T-helper 1 cell treated with Interleukin-12 subunit alpha and Interleukin-12 subunit beta and Interleukin-4 antibody, amounts not matched to agents 30 μg/mL and 1 μg/mL, for 36 hours (primary cell): ENCODE measurements around the gene KIF4B.
"Not testable (repeated sequence)": the region's sequence is repeated elsewhere in the genome, so short reads cannot be mapped to it uniquely, and the experiment has no call there.

Experiments used
- H3K27ac Mint-ChIP-seq: one replicate; pipeline ENCODE4 v1.8.0; 2021; ENCODE audit warnings: mild to moderate bottlenecking, mixed read lengths
- H3K27me3 Mint-ChIP-seq: one replicate; pipeline ENCODE4 v1.8.0; 2021; ENCODE audit warnings: low read depth, mixed read lengths
- H3K36me3 Mint-ChIP-seq: one replicate; pipeline ENCODE4 v1.8.0; 2021; ENCODE audit warnings: low read depth, mixed read lengths
- H3K4me1 Mint-ChIP-seq: one replicate; pipeline ENCODE4 v1.8.0; 2021; ENCODE audit warnings: low read depth, mixed read lengths
- H3K4me3 Mint-ChIP-seq: one replicate; pipeline ENCODE4 v1.8.0; 2021; ENCODE audit warnings: mild to moderate bottlenecking, moderate library complexity, mixed read lengths
- H3K9me3 Mint-ChIP-seq: one replicate; pipeline ENCODE4 v1.8.0; 2021; ENCODE audit warnings: mixed read lengths

Gene KIF4B

GRCh38 chr5:155023320-155023719 is 9.8 kb downstream of the KIF4B start:
- Mint-ChIP-seq H3K9me3 (peaks cover 2% of the 10 kb centered on the region), H3K27me3 (peaks cover 7% of the 10 kb centered on the region), H3K27ac (no peak overlapping the region), H3K4me3 (no peak overlapping the region), H3K4me1 (no peaks in the 10 kb centered on the region), H3K36me3 (no peaks in the 10 kb centered on the region)

DNA sequence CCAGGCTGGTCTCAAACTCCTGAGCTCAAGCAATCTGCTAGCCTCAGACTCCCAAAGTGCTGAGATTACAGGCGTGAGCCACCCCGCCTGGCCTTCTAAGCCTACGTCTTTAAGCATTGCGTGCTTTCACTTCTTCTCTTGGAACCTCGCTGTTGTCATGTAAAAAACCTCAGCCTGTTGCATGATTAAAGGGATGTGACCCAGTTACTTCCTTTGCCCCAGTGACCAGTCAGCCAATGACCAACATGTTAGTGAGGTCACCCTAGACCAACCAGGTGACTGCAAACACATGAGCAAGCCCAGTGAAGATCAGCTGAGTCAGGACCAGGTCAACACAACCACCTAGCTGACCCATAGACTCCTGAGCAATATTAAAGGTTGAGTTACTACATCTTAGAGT is 10.5 kb downstream of the KIF4B start:
- H3K4me3 Mint-ChIP-seq, result no peak overlapping the region
- peaks cover 4% of the 10 kb centered on the region for H3K9me3 Mint-ChIP-seq
- no peaks in the 10 kb centered on the region for H3K36me3 Mint-ChIP-seq
- H3K27ac Mint-ChIP-seq, result no peak overlapping the region
- peaks cover 7% of the 10 kb centered on the region for H3K27me3 Mint-ChIP-seq
- H3K4me1 Mint-ChIP-seq, result no peaks in the 10 kb centered on the region

- Mint-ChIP-seq H3K36me3 (no peaks in the 10 kb centered on the region), H3K4me1 (no peaks in the 10 kb centered on the region), H3K27ac (no peak overlapping the region), H3K9me3 (peaks cover 4% of the 10 kb centered on the region), H3K27me3 (peaks cover 7% of the 10 kb centered on the region), H3K4me3 (no peak overlapping the region)
Measured at GRCh38 chr5:155025895-155026294, 12.3 kb downstream of the KIF4B start.

DNA sequence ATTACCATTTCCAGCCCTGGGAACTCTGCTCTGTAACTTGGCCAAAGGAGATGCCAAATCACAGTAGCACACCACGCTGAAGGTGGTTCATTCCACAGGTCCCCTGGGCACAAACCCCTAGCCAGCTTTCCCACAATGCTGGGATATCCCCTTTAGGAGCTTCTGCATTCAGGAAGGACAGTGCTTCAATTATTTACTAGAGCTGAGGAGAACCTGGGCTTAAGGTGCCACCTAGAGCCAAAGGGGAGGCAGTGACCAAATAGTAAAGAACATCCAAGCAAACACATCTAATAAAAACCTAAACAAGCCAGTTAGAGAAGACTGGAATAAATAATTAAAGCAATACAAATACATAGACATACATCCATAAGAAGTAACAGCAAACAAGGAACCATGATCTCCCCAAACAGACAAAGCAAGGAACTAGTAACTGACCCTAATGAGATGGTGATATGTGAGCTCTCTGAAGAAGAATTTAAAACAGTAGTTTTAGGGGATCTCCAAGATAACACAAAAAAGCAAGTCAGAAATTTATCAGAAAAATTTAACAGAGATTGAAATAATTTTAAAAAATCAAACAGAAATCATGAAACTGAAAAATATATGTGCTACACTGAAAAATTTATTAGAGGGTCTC is 14.6 kb downstream of the KIF4B start:
- H3K27me3 Mint-ChIP-seq, result peaks cover 3% of the 10 kb centered on the region
- H3K4me1 Mint-ChIP-seq, result no peaks in the 10 kb centered on the region
- H3K27ac Mint-ChIP-seq, result no peak overlapping the region
- H3K9me3 Mint-ChIP-seq, result peaks cover 4% of the 10 kb centered on the region
- H3K36me3 Mint-ChIP-seq, result no peaks in the 10 kb centered on the region
- no peak overlapping the region for H3K4me3 Mint-ChIP-seq

- H3K27ac Mint-ChIP-seq, result no peak overlapping the region
- H3K36me3 Mint-ChIP-seq, result no peaks in the 10 kb centered on the region
- no peak overlapping the region for H3K4me3 Mint-ChIP-seq
- no peaks in the 10 kb centered on the region for H3K4me1 Mint-ChIP-seq
- peaks cover under 1% of the 10 kb centered on the region for H3K27me3 Mint-ChIP-seq
- peaks cover 4% of the 10 kb centered on the region for H3K9me3 Mint-ChIP-seq
Measured at GRCh38 chr5:155029240-155029639, 15.7 kb downstream of the KIF4B start.

GRCh38 chr5:155034145-155034744 is 20.7 kb downstream of the KIF4B start:
- not testable (repeated sequence) for H3K36me3 Mint-ChIP-seq, H3K4me3 Mint-ChIP-seq, H3K9me3 Mint-ChIP-seq, H3K4me1 Mint-ChIP-seq, H3K27ac Mint-ChIP-seq
- peaks cover 17% of the 10 kb centered on the region for H3K27me3 Mint-ChIP-seq

DNA sequence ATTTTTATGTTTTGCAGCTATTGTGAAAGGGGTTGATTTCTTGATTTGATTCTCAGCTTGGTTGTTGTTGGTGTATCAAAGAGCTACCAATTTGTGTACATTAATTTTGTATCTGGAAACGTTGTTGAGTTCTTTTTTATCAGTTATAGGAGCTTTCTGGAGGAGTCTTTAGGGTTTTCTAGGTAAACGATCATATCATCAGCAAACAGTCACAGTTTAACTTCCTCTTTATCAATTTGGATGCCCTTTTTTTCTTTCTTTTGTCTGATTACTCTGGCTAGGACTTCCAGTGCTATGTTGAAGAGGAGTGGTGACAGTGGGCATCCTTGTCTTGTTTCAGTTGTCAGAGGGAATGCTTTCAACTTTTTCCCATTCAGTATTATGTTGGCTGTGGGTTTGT is 21.5 kb downstream of the KIF4B start:
- H3K27ac Mint-ChIP-seq, H3K36me3 Mint-ChIP-seq, H3K4me1 Mint-ChIP-seq, H3K4me3 Mint-ChIP-seq, H3K9me3 Mint-ChIP-seq: not testable (repeated sequence)
- H3K27me3 Mint-ChIP-seq, result peaks cover 17% of the 10 kb centered on the region

- Mint-ChIP-seq H3K9me3 (no peaks in the 10 kb centered on the region), H3K4me1 (no peaks in the 10 kb centered on the region), H3K27ac (no peak overlapping the region), H3K36me3 (no peaks in the 10 kb centered on the region), H3K27me3 (peaks cover 19% of the 10 kb centered on the region), H3K4me3 (no peak overlapping the region)
Measured at GRCh38 chr5:155040984-155041653, 27.6 kb downstream of the KIF4B start.

DNA sequence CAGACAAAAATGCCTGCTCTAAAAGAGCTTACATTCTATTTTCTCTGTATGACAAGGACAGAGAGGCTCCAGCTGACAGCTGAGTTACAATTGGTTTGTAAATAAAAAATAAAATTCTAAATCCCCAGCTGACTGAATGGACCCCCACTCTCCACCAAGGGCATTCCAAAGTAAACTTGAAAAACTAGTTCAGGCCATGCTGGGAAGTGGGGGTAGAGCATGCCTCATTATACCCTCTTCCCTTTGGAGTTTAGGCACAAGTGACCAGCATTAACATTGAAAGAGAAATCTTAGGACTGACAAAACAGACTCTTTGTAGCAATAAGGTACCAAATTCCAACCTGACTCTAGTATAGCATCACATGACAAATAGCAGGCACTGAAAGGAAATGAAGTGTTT is 31.0 kb downstream of the KIF4B start:
- H3K27me3 Mint-ChIP-seq, result peaks cover 13% of the 10 kb centered on the region
- H3K9me3 Mint-ChIP-seq, result no peaks in the 10 kb centered on the region
- H3K27ac Mint-ChIP-seq, result no peak overlapping the region
- no peaks in the 10 kb centered on the region for H3K4me1 Mint-ChIP-seq
- no peaks in the 10 kb centered on the region for H3K36me3 Mint-ChIP-seq
- H3K4me3 Mint-ChIP-seq, result no peak overlapping the region

GRCh38 chr5:155046591-155046990 is 33.0 kb downstream of the KIF4B start:
- no peaks in the 10 kb centered on the region for H3K9me3 Mint-ChIP-seq
- H3K4me1 Mint-ChIP-seq, result no peaks in the 10 kb centered on the region
- H3K27me3 Mint-ChIP-seq, result peaks cover 13% of the 10 kb centered on the region
- no peaks in the 10 kb centered on the region for H3K36me3 Mint-ChIP-seq
- no peak overlapping the region for H3K4me3 Mint-ChIP-seq
- no peak overlapping the region for H3K27ac Mint-ChIP-seq

DNA sequence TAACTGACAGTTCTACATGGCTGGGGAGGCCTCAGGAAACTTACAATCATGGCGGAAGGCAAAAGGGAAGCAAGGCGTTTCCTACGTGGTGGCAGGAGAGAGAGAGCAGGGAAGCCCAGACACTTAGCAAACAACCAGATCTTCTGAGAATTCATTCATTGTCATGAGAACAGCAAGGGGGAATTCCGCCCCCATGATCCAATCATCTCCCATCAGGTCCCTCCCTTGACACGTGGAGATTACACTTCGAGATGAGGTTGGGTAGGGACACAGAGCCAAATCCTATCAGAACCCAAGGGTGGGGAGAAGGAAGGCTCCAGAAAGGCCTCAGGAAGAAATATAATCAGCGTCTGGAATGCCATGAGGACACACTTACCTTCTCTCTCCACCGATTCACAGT is 34.3 kb downstream of the KIF4B start:
- H3K4me1 Mint-ChIP-seq, result no peaks in the 10 kb centered on the region
- no peaks in the 10 kb centered on the region for H3K36me3 Mint-ChIP-seq
- no peaks in the 10 kb centered on the region for H3K9me3 Mint-ChIP-seq
- H3K4me3 Mint-ChIP-seq, result no peak overlapping the region
- H3K27me3 Mint-ChIP-seq, result peaks cover 13% of the 10 kb centered on the region
- no peak overlapping the region for H3K27ac Mint-ChIP-seq

GRCh38 chr5:155049569-155050383 is 36.2 kb downstream of the KIF4B start:
- Mint-ChIP-seq H3K36me3 (no peaks in the 10 kb centered on the region), H3K27ac (no peak overlapping the region), H3K27me3 (peaks cover 7% of the 10 kb centered on the region), H3K4me1 (no peaks in the 10 kb centered on the region), H3K9me3 (no peaks in the 10 kb centered on the region), H3K4me3 (no peak overlapping the region)

DNA sequence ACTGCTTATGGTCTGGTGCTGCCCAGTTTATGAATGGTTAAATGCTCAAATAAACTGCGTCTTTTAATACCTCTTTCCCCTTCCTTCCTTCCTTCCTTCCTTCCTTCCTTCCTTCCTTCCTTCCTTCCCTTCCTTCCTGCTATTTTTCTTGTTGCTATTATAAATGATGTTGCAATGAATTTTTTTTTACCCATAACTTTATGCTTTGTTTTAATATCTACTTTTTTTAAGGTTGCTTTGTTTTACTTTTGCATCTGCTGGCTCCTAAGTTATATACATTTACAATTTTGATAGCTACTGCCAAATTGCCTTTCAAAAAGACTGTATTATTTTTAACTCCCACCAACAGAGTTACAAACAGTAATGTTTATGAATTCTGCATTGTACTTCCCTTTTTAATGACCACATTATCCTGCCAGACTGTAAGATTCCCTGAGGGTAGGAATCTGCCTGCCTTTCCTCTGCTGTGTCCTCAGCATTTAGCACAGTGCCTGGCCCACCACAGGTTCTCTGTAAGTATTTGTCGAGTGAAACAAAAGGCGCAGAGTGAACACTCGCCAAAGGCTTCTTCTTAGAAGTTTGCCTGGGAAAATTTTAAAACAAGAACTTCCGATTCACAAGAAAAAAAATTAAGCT is 36.9 kb downstream of the KIF4B start:
- H3K4me1 Mint-ChIP-seq, result no peaks in the 10 kb centered on the region
- H3K27ac Mint-ChIP-seq, result no peak overlapping the region

GRCh38 chr5:155052532-155052931 is 39.0 kb downstream of the KIF4B start:
- no peaks in the 10 kb centered on the region for H3K9me3 Mint-ChIP-seq
- no peak overlapping the region for H3K27ac Mint-ChIP-seq
- H3K4me1 Mint-ChIP-seq, result no peaks in the 10 kb centered on the region
- peaks cover 3% of the 10 kb centered on the region for H3K27me3 Mint-ChIP-seq
- H3K36me3 Mint-ChIP-seq, result no peaks in the 10 kb centered on the region
- no peak overlapping the region for H3K4me3 Mint-ChIP-seq

More for the DNA sequence above, 36.9 kb downstream of the KIF4B start:
- H3K27me3 Mint-ChIP-seq, result peaks cover 7% of the 10 kb centered on the region
- H3K36me3 Mint-ChIP-seq, result no peaks in the 10 kb centered on the region
- H3K9me3 Mint-ChIP-seq, result no peaks in the 10 kb centered on the region
- H3K4me3 Mint-ChIP-seq, result no peak overlapping the region
